A172 (cell line): ENCODE data around the gene ANKS1B. TPM values are rescaled to one million over a fixed set of nuclear protein-coding genes. Genes with fewer than 3 reads are reported as not detected.

Experiments used
- DNase-seq: peaks from one replicate; pipeline ENCODE4 v3.0.0-alpha.2; 2015; ENCODE audit warnings: low spot score
- total RNA-seq: library from RNA; depleted of rRNA; stranded (reverse); fragments of >200 nt; shearing (Covaris generic); gene quantifications from 2 replicates; pipeline ENCODE4 v1.2.3, GENCODE V29; 2014

The ANKS1B gene
- total RNA-seq, 1 experiment from 2014 or later = 0.24 TPM

- no peak for DNase-seq
These were observed 782.7 kb downstream of the ANKS1B start for GRCh38 chr12:99201906-99202645.

GRCh38 chr12:99200711-99201384 is 783.9 kb downstream of the ANKS1B start:
- DNase-seq = no peak

- no peak for DNase-seq
These were observed 789.3 kb downstream of the ANKS1B start for GRCh38 chr12:99195474-99195873.

- DNase-seq = no peak
These were observed 792.2 kb downstream of the ANKS1B start for GRCh38 chr12:99192489-99192888.

GRCh38 chr12:99176871-99177270 is 807.9 kb downstream of the ANKS1B start:
- DNase-seq = no peak

GRCh38 chr12:99170461-99170860 is 814.3 kb downstream of the ANKS1B start:
- DNase-seq = no peak

- DNase-seq = no peak
These were observed 814.7 kb downstream of the ANKS1B start for GRCh38 chr12:99170037-99170436.

GRCh38 chr12:99157946-99158345 is 826.8 kb downstream of the ANKS1B start:
- DNase-seq = peak; percentile 81

- no peak for DNase-seq
These were observed 829.8 kb downstream of the ANKS1B start for GRCh38 chr12:99154983-99155336.

GRCh38 chr12:99154216-99154982 is 830.3 kb downstream of the ANKS1B start:
- peak; percentile 21 for DNase-seq

GRCh38 chr12:99153293-99153692 is 831.4 kb downstream of the ANKS1B start:
- DNase-seq = no peak

- no peak for DNase-seq
These were observed 832.4 kb downstream of the ANKS1B start for GRCh38 chr12:99152337-99152736.

GRCh38 chr12:99151744-99152143 is 833.0 kb downstream of the ANKS1B start:
- DNase-seq = no peak

- DNase-seq = no peak
These were observed 837.6 kb downstream of the ANKS1B start for GRCh38 chr12:99147130-99147529.

GRCh38 chr12:99146730-99147129 is 838.0 kb downstream of the ANKS1B start:
- peak; percentile 2 for DNase-seq

GRCh38 chr12:99146185-99146584 is 838.6 kb downstream of the ANKS1B start:
- peak; percentile 5 for DNase-seq

GRCh38 chr12:99142651-99143050 is 842.1 kb downstream of the ANKS1B start:
- no peak for DNase-seq

GRCh38 chr12:99140017-99140720 is 844.6 kb downstream of the ANKS1B start:
- DNase-seq = no peak

GRCh38 chr12:99138393-99138792 is 846.3 kb downstream of the ANKS1B start:
- no peak for DNase-seq

- DNase-seq = no peak
These were observed 847.4 kb downstream of the ANKS1B start for GRCh38 chr12:99137124-99137855.

GRCh38 chr12:99136516-99136915 is 848.2 kb downstream of the ANKS1B start:
- DNase-seq = no peak
